ENCODE measurements around the gene TMEM139.

Gene TMEM139

DNA sequence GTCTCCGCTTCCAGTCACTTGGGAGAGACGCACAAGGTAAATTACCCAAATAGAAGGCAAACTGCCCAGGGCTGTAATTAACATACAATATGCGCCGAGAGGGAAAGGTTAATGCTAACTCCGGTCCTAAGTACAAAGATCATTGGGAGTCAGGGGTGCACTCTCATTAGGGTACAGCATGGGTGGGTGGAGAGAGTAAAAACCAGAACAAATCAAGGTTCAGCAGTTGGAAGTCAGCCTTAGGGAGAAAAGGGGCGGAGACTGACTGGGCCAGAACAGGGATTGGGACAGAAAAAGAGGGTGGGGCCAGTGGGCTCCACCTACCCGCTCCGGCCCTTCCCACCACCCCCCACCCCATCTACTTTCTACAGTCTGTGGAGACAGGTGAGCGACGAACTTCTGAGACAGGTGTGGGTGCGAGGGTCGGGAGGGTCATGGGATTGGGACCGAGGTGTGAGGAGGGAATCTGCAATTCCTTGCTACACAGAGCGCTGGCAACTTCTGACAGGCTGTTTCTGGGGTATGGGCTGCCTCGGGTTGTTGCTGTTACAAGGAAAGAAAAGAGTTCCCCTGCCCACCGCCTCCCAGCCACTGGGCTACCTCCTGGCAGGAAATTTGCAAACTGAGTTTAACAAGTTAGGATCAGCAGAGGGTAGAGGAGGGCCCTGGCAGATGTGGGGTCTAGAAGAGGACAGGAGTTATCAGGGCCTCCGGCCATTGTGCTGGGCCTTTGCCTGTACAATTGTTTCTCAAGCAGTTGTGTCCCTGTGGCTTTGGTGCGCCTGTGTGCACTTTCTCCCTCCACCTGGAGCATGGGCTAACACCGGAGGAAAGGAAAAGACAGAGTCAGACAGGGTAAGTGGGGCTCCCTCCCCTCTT is at the start of gene TMEM139:
TMEM139 (plus strand) TSS at position 368 of the 879 bp plus-strand sequence. CDS start 1,000 bp downstream, outside the sequence.
- H3K36me3 ChIP-seq (ENCODE audit: control insufficient read depth, low read depth, low read length) = no peaks in the 10 kb centered on the region
- no peak within 1 kb of the TSS for H3K9ac ChIP-seq (ENCODE audit: low read length)
- no peaks in the 10 kb centered on the region for H3K9me3 ChIP-seq (ENCODE audit: control insufficient read depth, low read depth, low read length)
- H3K4me1 ChIP-seq (ENCODE audit: control insufficient read depth, low read depth, low read length) = peaks cover 22% of the 10 kb centered on the region
- H3K4me3 ChIP-seq (ENCODE audit: low read length) = peak within 1 kb of the TSS; percentile 40
- peaks cover 18% of the 10 kb centered on the region for H3K27me3 ChIP-seq (ENCODE audit: control insufficient read depth, insufficient read depth, low read length)
- H3K27ac ChIP-seq (ENCODE audit: low read length) = no peak within 1 kb of the TSS

DNA sequence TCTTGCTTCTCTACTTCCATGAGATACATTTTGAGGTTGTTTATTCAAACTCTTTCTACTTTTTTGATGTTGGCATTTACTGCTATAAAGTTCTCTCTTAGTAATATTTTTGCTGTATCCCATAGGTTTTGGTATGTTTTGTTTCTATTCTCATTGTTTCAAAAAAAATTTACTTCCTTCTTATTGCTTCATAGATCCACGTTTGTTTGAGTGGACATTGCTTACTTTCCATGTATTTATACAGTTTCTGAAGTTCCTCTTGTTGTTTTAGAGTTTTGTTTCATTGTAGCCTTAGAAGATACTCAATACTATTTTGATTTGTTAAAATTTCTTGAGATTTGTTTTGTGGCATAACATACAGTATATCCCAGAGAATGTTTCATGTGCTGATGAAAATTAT is 49.2 kb upstream of the TMEM139 start:
- Histone ChIP-seq H3K4me1 (ENCODE audit: control insufficient read depth, low read depth, low read length) (no peaks in the 10 kb centered on the region), H3K9ac (ENCODE audit: low read length) (no peak overlapping the region), H3K9me3 (ENCODE audit: control insufficient read depth, low read depth, low read length) (peaks cover 3% of the 10 kb centered on the region), H3K36me3 (ENCODE audit: control insufficient read depth, low read depth, low read length) (no peaks in the 10 kb centered on the region), H3K27me3 (ENCODE audit: control insufficient read depth, insufficient read depth, low read length) (no peaks in the 10 kb centered on the region), H3K27ac (ENCODE audit: low read length) (no peak overlapping the region), H3K4me3 (ENCODE audit: low read length) (no peak overlapping the region)

DNA sequence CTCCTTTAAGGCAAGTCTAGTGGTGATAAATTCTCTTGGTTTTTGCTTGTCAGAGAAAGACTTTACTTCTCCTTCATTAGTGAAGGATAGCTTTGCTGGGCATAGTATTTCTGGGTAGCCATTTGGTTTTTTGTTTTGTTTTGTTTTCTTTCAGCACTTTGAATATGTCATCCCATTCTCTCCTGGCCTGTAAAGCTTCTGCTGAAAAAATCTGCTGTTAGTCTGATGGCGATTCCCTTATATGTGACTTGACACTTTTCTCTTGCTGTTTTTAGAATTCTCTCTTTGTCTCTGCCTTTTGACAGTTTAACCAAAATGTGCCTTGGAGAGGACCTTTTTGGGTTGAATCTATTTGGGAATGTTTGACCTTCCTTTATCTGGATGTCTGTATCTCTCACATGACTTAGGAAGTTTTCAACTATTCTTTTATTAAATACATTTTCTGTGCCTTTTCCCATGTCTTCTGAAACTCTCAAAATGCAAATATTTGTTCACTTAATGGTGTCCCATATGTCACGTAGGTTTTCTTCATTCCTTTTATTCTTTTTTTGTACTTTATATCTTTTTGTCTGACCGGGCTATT is 48.3 kb upstream of the TMEM139 start:
- H3K9ac ChIP-seq (ENCODE audit: low read length) = no peak overlapping the region
- H3K9me3 ChIP-seq (ENCODE audit: control insufficient read depth, low read depth, low read length) = peaks cover 3% of the 10 kb centered on the region
- H3K27me3 ChIP-seq (ENCODE audit: control insufficient read depth, insufficient read depth, low read length) = peaks cover 5% of the 10 kb centered on the region
- H3K4me3 ChIP-seq (ENCODE audit: low read length) = no peak overlapping the region
- no peaks in the 10 kb centered on the region for H3K4me1 ChIP-seq (ENCODE audit: control insufficient read depth, low read depth, low read length)
- H3K36me3 ChIP-seq (ENCODE audit: control insufficient read depth, low read depth, low read length) = no peaks in the 10 kb centered on the region
- H3K27ac ChIP-seq (ENCODE audit: low read length) = no peak overlapping the region

DNA sequence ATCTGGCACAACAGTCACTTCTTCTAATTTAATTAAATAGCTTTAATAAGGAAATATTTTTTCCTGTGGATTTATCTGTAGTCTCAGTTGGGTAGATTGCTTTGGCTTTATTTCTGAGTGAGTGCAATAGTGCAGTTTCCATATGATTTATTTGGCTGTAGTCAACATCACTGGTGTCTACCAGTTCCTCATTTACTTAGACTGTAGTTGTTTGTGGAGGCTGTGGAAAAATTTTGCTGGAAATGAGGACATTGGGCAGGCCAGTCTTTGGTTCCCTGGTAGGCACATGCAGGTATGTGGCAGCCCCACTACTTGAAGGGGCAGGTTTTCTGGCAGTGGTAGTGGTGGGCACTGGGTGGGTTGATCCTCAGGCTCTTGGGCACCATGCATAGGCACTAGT is 47.4 kb upstream of the TMEM139 start:
- Histone ChIP-seq H3K9me3 (ENCODE audit: control insufficient read depth, low read depth, low read length) (peaks cover 3% of the 10 kb centered on the region), H3K27ac (ENCODE audit: low read length) (no peak overlapping the region), H3K36me3 (ENCODE audit: control insufficient read depth, low read depth, low read length) (no peaks in the 10 kb centered on the region), H3K27me3 (ENCODE audit: control insufficient read depth, insufficient read depth, low read length) (peaks cover 8% of the 10 kb centered on the region), H3K9ac (ENCODE audit: low read length) (no peak overlapping the region), H3K4me1 (ENCODE audit: control insufficient read depth, low read depth, low read length) (no peaks in the 10 kb centered on the region), H3K4me3 (ENCODE audit: low read length) (no peak overlapping the region)

DNA sequence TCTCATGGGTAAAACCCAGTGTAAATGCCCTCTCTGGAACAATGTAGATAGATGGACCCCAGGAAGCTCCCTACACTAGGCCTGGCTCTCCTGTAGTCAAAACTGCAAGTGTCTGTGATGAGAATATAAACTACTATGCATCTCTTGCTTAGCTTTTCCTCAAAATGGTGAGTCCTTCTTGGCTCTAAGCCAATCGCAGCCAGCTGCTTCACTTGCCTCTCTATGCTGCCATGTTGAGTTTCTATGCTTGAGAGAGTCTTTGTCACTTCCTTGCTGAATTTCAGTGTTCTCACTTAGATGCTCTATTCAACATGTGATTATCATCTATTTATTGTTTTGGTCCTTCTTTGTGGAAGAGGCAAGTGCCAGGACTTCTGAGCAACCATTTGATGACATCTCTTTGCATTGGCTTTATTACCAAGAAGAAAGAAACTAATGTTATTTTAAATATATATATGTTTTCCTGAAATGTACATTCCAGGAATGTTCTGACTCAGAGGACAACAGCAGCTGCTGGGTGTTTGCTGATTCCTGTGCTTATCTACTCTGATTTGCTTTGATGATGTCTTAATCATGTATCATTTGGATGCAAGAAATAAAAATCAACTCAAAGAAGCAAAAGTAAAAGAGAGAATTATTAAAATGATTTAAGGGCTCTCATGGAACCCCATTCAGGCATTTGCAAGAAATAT is 46.3 kb upstream of the TMEM139 start:
- Histone ChIP-seq H3K4me3 (ENCODE audit: low read length) (no peak overlapping the region), H3K4me1 (ENCODE audit: control insufficient read depth, low read depth, low read length) (no peaks in the 10 kb centered on the region), H3K9me3 (ENCODE audit: control insufficient read depth, low read depth, low read length) (peaks cover 3% of the 10 kb centered on the region), H3K36me3 (ENCODE audit: control insufficient read depth, low read depth, low read length) (no peaks in the 10 kb centered on the region), H3K27me3 (ENCODE audit: control insufficient read depth, insufficient read depth, low read length) (peaks cover 8% of the 10 kb centered on the region), H3K27ac (ENCODE audit: low read length) (no peak overlapping the region), H3K9ac (ENCODE audit: low read length) (no peak overlapping the region)

DNA sequence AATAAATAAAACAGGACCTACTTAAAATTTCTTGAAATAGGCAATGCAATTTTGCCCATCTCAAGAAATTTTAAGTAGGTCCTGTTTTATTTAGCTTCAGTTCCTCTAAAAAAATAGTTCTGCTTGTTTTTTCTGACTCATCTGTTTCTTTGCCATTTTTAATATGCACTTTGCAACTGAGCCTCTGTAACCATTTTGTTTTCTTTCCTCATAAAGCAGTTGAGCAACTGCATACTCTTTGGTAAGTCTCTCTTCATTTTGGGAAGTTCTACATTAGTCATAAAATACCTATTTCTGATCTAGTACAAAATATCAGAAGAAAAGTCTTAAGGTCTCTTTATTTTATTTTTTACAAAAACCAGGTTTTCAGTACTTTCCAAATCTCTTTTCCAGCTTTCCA is 44.9 kb upstream of the TMEM139 start:
- Histone ChIP-seq H3K27ac (ENCODE audit: low read length) (no peak overlapping the region), H3K9ac (ENCODE audit: low read length) (no peak overlapping the region), H3K4me1 (ENCODE audit: control insufficient read depth, low read depth, low read length) (no peaks in the 10 kb centered on the region), H3K36me3 (ENCODE audit: control insufficient read depth, low read depth, low read length) (no peaks in the 10 kb centered on the region), H3K9me3 (ENCODE audit: control insufficient read depth, low read depth, low read length) (peaks cover 3% of the 10 kb centered on the region), H3K4me3 (ENCODE audit: low read length) (no peak overlapping the region), H3K27me3 (ENCODE audit: control insufficient read depth, insufficient read depth, low read length) (peaks cover 8% of the 10 kb centered on the region)

DNA sequence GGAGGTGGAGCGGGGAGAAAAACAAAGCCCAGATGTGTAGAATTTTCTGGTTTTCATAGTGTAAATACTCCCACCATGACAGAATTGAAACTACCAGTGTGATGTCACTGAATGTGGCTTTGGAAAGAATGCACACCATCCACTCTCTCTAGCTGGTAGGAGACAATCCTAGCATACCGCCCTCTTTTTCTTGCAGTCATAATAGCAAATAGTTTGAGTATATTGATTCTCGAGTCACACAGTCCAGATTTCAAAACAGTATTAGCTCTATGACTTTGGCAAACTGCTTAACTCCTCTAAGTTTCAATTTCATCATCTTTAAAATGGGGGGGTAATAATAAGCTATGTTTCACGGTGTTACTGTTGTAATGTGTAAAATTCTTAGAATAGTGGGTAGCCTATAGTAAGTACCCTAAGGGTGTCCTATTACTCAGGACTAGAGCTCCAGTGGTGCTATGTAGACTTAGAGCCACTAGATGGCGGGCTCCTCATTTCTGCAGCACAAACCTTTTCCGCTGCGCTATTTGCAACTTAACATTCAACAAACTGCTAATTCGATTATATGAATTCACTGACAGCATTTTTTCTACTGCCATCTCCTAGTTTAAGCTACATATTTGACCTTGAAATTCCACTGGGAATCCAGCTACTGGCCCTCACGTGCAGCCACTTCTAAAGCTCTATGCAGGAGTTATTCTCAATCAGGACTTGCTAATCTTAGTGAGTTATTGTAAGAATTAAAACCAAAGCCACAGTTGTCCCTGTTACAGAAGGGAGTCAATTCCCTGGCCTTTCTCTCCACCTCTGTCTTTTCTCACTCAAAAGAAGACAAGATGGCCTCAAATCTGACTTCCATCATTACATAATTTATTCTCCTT is 44.2 kb upstream of the TMEM139 start:
- Histone ChIP-seq H3K4me3 (ENCODE audit: low read length) (no peak overlapping the region), H3K9ac (ENCODE audit: low read length) (no peak overlapping the region), H3K27ac (ENCODE audit: low read length) (no peak overlapping the region), H3K27me3 (ENCODE audit: control insufficient read depth, insufficient read depth, low read length) (peaks cover 8% of the 10 kb centered on the region), H3K9me3 (ENCODE audit: control insufficient read depth, low read depth, low read length) (peaks cover 3% of the 10 kb centered on the region), H3K4me1 (ENCODE audit: control insufficient read depth, low read depth, low read length) (no peaks in the 10 kb centered on the region), H3K36me3 (ENCODE audit: control insufficient read depth, low read depth, low read length) (no peaks in the 10 kb centered on the region)

DNA sequence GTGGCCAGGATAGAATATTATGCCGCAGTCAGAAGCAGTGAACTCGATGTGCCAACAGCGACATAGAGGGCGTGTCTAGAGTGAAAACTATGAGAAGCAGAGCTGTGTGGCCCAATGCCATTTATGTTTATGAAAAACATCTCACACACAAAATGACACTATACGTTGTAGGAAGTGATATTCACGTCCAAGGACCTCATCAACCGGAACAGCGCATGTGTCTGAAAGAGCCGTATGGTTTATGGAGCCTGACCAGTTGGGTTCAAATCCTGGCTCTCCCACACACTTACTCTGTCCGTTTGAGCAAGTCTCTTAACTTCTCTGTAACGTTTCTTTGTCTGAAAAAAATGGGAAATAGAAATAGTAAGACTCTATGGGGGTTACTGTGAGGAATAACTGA is 42.5 kb upstream of the TMEM139 start:
- Histone ChIP-seq H3K27me3 (ENCODE audit: control insufficient read depth, insufficient read depth, low read length) (peaks cover 8% of the 10 kb centered on the region), H3K27ac (ENCODE audit: low read length) (no peak overlapping the region), H3K36me3 (ENCODE audit: control insufficient read depth, low read depth, low read length) (no peaks in the 10 kb centered on the region), H3K9ac (ENCODE audit: low read length) (no peak overlapping the region), H3K4me3 (ENCODE audit: low read length) (no peak overlapping the region), H3K9me3 (ENCODE audit: control insufficient read depth, low read depth, low read length) (no peaks in the 10 kb centered on the region), H3K4me1 (ENCODE audit: control insufficient read depth, low read depth, low read length) (no peaks in the 10 kb centered on the region)

DNA sequence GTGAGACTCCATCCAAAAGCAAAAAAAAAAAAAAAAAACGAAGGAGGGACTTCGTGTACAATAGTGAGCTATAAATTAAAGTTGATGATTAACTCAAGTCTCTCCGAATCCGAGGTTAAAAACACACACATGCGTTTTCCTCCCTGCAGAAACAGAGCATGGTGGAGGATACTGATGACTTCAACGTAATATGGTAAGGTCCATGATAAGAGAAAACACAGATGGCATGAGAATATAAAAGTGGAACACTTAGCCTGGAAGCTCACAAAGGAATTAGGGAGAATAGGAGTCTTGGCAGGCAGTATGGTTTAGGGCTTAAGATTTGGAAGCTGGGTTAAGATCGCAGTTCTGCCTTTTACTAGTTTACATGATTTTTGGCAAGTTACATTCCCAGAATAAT is 41.6 kb upstream of the TMEM139 start:
- peaks cover 8% of the 10 kb centered on the region for H3K27me3 ChIP-seq (ENCODE audit: control insufficient read depth, insufficient read depth, low read length)
- no peak overlapping the region for H3K4me3 ChIP-seq (ENCODE audit: low read length)
- H3K9me3 ChIP-seq (ENCODE audit: control insufficient read depth, low read depth, low read length) = no peaks in the 10 kb centered on the region
- H3K36me3 ChIP-seq (ENCODE audit: control insufficient read depth, low read depth, low read length) = no peaks in the 10 kb centered on the region
- H3K27ac ChIP-seq (ENCODE audit: low read length) = no peak overlapping the region
- H3K9ac ChIP-seq (ENCODE audit: low read length) = no peak overlapping the region
- no peaks in the 10 kb centered on the region for H3K4me1 ChIP-seq (ENCODE audit: control insufficient read depth, low read depth, low read length)

DNA sequence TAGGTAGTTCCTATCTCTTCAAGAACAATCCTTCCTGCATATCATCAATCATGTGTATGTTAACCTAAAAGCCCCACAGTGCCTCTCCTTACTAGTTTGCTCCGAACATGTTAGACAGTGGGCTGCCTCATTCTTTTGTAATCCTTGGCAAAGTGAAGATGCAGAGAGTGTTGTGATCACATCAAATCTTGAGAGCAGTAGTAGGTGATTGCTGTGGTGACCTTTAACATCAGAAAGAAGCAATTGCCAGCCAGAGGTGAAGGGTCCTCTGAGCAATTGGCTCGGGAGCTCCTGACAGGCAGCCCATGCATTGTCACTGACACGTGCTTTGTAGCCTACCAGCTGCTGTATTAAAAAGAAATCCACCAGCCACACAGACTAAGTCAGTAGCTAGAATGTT is 41.1 kb upstream of the TMEM139 start:
- H3K36me3 ChIP-seq (ENCODE audit: control insufficient read depth, low read depth, low read length) = no peaks in the 10 kb centered on the region
- H3K4me3 ChIP-seq (ENCODE audit: low read length) = no peak overlapping the region
- no peak overlapping the region for H3K9ac ChIP-seq (ENCODE audit: low read length)
- no peaks in the 10 kb centered on the region for H3K4me1 ChIP-seq (ENCODE audit: control insufficient read depth, low read depth, low read length)
- H3K9me3 ChIP-seq (ENCODE audit: control insufficient read depth, low read depth, low read length) = no peaks in the 10 kb centered on the region
- peaks cover 8% of the 10 kb centered on the region for H3K27me3 ChIP-seq (ENCODE audit: control insufficient read depth, insufficient read depth, low read length)
- H3K27ac ChIP-seq (ENCODE audit: low read length) = no peak overlapping the region

DNA sequence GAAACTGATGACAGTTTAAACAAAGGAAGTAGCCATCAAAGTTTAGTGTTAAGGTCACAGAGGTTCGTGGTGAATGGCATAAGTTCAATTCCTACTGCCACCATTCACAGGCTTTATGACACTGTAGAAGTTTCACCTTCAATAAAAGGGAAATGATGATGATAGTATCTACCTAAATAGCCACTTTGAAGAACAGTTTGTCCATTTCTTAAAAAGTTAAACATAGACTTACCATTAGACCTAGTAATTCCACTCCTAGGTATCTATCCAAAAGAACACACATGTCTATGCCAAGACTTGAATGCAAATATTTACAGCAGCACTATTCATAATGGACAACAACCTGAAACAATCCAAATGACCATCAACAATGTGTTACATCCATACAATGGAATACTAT is 40.4 kb upstream of the TMEM139 start:
- Histone ChIP-seq H3K9me3 (ENCODE audit: control insufficient read depth, low read depth, low read length) (no peaks in the 10 kb centered on the region), H3K27me3 (ENCODE audit: control insufficient read depth, insufficient read depth, low read length) (peaks cover 8% of the 10 kb centered on the region), H3K27ac (ENCODE audit: low read length) (no peak overlapping the region), H3K4me3 (ENCODE audit: low read length) (no peak overlapping the region), H3K36me3 (ENCODE audit: control insufficient read depth, low read depth, low read length) (no peaks in the 10 kb centered on the region), H3K4me1 (ENCODE audit: control insufficient read depth, low read depth, low read length) (no peaks in the 10 kb centered on the region), H3K9ac (ENCODE audit: low read length) (no peak overlapping the region)

Data from iPS-18a (cell line).